ENCODE measurements around the gene CCDC85C.

CCDC85C gene

GRCh38 chr14:99467336-99468078 is 136.5 kb downstream of the CCDC85C start:
- DNase-seq = no peak

GRCh38 chr14:99466758-99467157 is 137.2 kb downstream of the CCDC85C start:
- no peak for DNase-seq

- DNase-seq = no peak
Observed at GRCh38 chr14:99465288-99465687, 138.7 kb downstream of the CCDC85C start.

GRCh38 chr14:99463974-99464373 is 140.0 kb downstream of the CCDC85C start:
- DNase-seq = no peak

GRCh38 chr14:99462210-99462609 is 141.8 kb downstream of the CCDC85C start:
- DNase-seq = no peak

- no peak for DNase-seq
Observed at GRCh38 chr14:99461411-99462085, 142.5 kb downstream of the CCDC85C start.

GRCh38 chr14:99460793-99461192 is 143.2 kb downstream of the CCDC85C start:
- no peak for DNase-seq

GRCh38 chr14:99459481-99460100 is 144.4 kb downstream of the CCDC85C start:
- DNase-seq = no peak

- no peak for DNase-seq
Observed at GRCh38 chr14:99454246-99454645, 149.8 kb downstream of the CCDC85C start.

GRCh38 chr14:99452968-99453367 is 151.0 kb downstream of the CCDC85C start:
- no peak for DNase-seq

GRCh38 chr14:99451234-99451633 is 152.8 kb downstream of the CCDC85C start:
- DNase-seq = no peak

GRCh38 chr14:99450266-99450665 is 153.7 kb downstream of the CCDC85C start:
- no peak for DNase-seq
